Activated T-cell treated with anti-CD3 and anti-CD28 coated beads, Interleukin-2, amount 50 U/mL, for 72 hours (primary cell): Measurements from ENCODE around the gene DAAM1. TPM values are rescaled to one million over a fixed set of nuclear protein-coding genes. Genes with fewer than 3 reads are reported as not detected.

Experiments used
- ATAC-seq, 2 donors: fragments of 150-1000 bp; cut with Tn5 transposase; replicated peaks in 1 of 2; 2 replicates each; pipeline ENCODE4 v1.10.0; 2021; ENCODE audit warnings: moderate library complexity in 2 of 2, mild to moderate bottlenecking in 1 of 2
- DNase-seq, 2 donors: peaks; one replicate each; pipeline ENCODE4 v3.0.0; 2021 to 2022; ENCODE audit warnings: mixed read lengths in 1 of 2
- H3K27ac Mint-ChIP-seq: one replicate; pipeline ENCODE4 v1.8.0; 2022; ENCODE audit warnings: mild to moderate bottlenecking, moderate library complexity, mixed read lengths
- H3K27me3 Mint-ChIP-seq: one replicate; pipeline ENCODE4 v1.8.0; 2022; ENCODE audit warnings: low read depth, mixed read lengths
- H3K36me3 Mint-ChIP-seq, 2 donors: one replicate each; pipeline ENCODE4 v1.8.0; 2022; ENCODE audit warnings: mixed read lengths in 2 of 2, mild to moderate bottlenecking in 1 of 2; ENCODE audit not compliant: insufficient read depth in 2 of 2
- H3K4me1 Mint-ChIP-seq: one replicate; pipeline ENCODE4 v1.8.0; 2022; ENCODE audit warnings: low read depth, mixed read lengths
- H3K4me3 Mint-ChIP-seq, 2 donors: one replicate each; pipeline ENCODE4 v1.8.0; 2022; ENCODE audit warnings: mild to moderate bottlenecking in 2 of 2, mixed read lengths in 2 of 2, moderate library complexity in 2 of 2
- H3K9me3 Mint-ChIP-seq, 2 donors: one replicate each; pipeline ENCODE4 v1.8.0; 2022; ENCODE audit warnings: mixed read lengths in 2 of 2
- total RNA-seq, 2 donors: library from RNA; stranded (reverse); gene quantifications; one replicate each; pipeline ENCODE4 v1.2.3, GENCODE V29; 2022

DAAM1 gene
- total RNA-seq, 2 donors from 2014 or later, result 7.8 to 14.1 TPM

DNA sequence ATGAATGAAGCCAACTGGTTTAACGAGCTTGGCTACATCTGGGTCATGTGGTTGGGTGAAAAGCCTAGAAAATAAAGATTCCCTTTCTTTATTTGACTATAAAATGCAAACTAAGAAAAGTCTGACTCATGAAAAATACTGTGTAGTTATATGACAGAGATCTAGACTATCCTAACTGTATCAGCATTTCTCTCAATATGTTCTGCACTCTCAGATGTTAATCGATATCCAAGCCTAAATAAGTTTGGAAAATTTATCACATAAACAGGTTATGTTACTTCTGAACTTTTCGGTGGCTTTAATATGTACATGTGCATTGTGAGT lies 133.1 kb downstream of the DAAM1 start:
- H3K27ac Mint-ChIP-seq, result no peak overlapping the region
- no peak overlapping the region for H3K4me3 Mint-ChIP-seq
- no peak for DNase-seq
- no peaks in the 10 kb centered on the region for H3K4me1 Mint-ChIP-seq
- H3K36me3 Mint-ChIP-seq, result no peaks in the 10 kb centered on the region
- H3K9me3 Mint-ChIP-seq, result no peaks in the 10 kb centered on the region
- no peak for ATAC-seq
- no peaks in the 10 kb centered on the region for H3K27me3 Mint-ChIP-seq

DNA sequence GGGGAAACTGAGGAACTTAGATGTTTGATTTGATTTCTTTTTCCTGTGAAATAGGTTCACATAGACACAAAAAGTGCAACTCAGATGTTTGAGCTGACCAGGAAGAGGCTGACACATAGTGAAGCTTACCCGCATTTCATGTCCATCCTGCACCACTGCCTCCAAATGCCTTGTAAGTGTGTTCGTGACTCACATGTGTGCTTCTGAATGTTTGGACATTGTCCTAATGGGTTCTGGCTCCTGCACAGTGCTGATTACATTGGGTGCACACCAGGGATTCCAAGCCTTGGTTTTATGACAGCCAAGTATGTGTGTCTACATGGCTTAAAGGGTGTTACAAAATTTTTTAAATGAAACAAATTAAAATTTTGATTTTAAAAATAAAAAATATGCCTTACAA lies 137.4 kb downstream of the DAAM1 start:
- ATAC-seq (no peak), DNase-seq (no peak)
- H3K4me1 Mint-ChIP-seq, result no peaks in the 10 kb centered on the region
- H3K27me3 Mint-ChIP-seq, result no peaks in the 10 kb centered on the region
- no peak overlapping the region for H3K4me3 Mint-ChIP-seq
- no peaks in the 10 kb centered on the region for H3K9me3 Mint-ChIP-seq
- H3K27ac Mint-ChIP-seq, result no peak overlapping the region
- H3K36me3 Mint-ChIP-seq, result peaks cover 0 to 2% of the 10 kb centered on the region in 2 donors

DNA sequence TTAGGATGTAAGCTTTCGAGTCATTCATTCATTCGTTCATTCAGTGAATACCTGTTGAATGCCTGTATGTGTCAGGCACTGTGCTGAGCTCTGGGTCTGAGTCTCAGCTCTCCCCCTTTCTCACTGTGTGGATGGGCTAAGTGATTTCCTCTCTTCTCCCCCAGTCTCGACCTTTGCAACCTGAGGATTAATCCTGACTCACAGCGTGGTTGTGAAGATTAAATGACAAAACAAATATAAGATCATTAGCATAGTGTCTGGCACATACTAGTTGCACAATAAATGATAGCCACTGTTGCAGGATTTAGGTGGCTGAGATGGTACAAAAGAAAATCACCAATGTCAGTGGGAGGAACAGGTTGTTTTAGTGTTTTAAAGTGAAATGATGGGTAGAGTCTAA lies 140.0 kb downstream of the DAAM1 start:
- DNase-seq (no peak), ATAC-seq (no peak)
- no peaks in the 10 kb centered on the region for H3K27me3 Mint-ChIP-seq
- no peaks in the 10 kb centered on the region for H3K4me1 Mint-ChIP-seq
- H3K9me3 Mint-ChIP-seq, result no peaks in the 10 kb centered on the region
- H3K4me3 Mint-ChIP-seq, result no peak overlapping the region
- H3K36me3 Mint-ChIP-seq, result peaks cover 0 to 3% of the 10 kb centered on the region in 2 donors
- H3K27ac Mint-ChIP-seq, result no peak overlapping the region

DNA sequence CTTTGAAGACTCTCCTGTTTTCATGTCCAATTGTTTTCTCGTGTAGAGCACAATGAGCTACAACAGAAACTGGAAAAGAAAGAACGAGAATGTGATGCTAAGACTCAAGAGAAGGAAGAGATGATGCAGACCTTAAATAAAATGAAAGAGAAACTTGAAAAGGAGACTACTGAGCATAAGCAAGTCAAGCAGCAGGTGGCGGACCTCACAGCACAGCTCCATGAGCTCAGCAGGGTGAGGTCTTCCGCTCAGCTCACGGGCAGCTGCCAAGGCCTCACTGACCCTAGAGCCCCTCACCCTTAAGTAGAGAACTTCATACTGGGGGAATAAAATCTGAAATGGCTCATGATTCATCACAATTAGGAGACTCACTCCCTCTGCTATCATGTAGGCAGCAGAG lies 142.0 kb downstream of the DAAM1 start:
- no peaks in the 10 kb centered on the region for H3K27me3 Mint-ChIP-seq
- H3K4me3 Mint-ChIP-seq, result no peak overlapping the region
- H3K9me3 Mint-ChIP-seq, result no peaks in the 10 kb centered on the region
- peaks cover 0 to 3% of the 10 kb centered on the region in 2 donors for H3K36me3 Mint-ChIP-seq
- ATAC-seq, result no peak
- no peak overlapping the region for H3K27ac Mint-ChIP-seq
- no peak for DNase-seq
- no peaks in the 10 kb centered on the region for H3K4me1 Mint-ChIP-seq

DNA sequence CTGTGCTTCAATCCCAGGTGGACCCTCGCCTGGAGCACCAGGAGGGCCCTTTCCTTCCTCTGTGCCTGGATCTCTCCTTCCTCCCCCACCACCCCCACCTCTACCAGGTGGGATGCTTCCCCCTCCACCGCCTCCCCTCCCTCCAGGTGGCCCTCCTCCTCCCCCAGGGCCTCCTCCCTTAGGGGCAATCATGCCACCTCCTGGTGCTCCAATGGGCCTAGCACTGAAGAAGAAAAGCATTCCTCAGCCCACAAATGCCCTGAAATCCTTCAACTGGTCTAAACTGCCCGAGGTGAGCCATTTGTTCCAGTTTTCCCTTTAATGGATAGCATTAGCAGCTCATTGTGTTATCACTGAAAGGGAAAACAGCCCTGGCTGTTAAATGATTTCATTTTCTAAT lies 142.8 kb downstream of the DAAM1 start:
- Mint-ChIP-seq H3K4me3 (no peak overlapping the region), H3K36me3 (peaks cover 0 to 3% of the 10 kb centered on the region in 2 donors), H3K27ac (no peak overlapping the region), H3K4me1 (no peaks in the 10 kb centered on the region), H3K9me3 (no peaks in the 10 kb centered on the region), H3K27me3 (no peaks in the 10 kb centered on the region)
- ATAC-seq (no peak), DNase-seq (no peak)

DNA sequence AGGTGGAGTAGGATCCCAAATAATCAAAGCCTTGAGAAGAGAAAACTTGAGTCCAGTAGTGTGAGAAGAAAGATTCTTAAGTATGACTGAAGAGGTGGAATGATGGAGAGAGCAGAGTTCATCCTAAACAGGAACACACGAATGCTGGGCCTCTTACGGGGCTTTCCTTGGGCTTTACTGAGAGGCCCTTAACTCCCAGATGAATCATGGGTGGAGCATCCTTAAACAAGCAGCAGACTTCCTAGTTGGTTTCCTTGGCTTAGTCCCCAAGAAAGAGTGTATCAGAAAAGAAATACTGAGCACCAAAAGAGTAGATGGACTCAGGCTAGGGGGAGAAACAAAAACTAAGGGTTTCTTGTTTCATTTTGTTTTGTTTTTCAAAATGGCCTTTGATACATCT lies 144.3 kb downstream of the DAAM1 start:
- no peak overlapping the region for H3K27ac Mint-ChIP-seq
- H3K4me3 Mint-ChIP-seq, result no peak overlapping the region
- H3K27me3 Mint-ChIP-seq, result no peaks in the 10 kb centered on the region
- ATAC-seq (no peak), DNase-seq (no peak)
- no peaks in the 10 kb centered on the region for H3K4me1 Mint-ChIP-seq
- no peaks in the 10 kb centered on the region for H3K9me3 Mint-ChIP-seq
- peaks cover 0 to 3% of the 10 kb centered on the region in 2 donors for H3K36me3 Mint-ChIP-seq

DNA sequence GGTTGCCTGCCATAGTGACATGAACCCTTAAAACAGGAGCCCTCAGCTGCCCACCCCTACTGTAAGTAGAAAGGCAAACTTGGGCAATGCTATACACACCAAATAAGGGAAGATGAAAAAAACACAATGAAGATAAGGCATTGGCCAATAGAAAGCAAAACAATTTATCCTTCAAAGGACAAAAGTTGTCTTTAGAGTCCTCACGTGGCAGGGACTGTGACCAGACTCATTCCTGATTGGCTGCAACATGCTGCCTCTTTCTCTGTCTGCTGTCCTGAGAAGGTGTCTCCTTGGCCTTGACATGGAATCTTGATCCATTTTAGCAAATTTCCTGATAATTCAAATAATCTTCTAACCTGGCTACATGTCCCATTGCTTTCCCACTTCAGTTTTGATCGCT lies 144.8 kb downstream of the DAAM1 start:
- Mint-ChIP-seq H3K4me1 (no peaks in the 10 kb centered on the region), H3K9me3 (no peaks in the 10 kb centered on the region), H3K36me3 (peaks cover 0 to 3% of the 10 kb centered on the region in 2 donors), H3K27me3 (no peaks in the 10 kb centered on the region), H3K27ac (no peak overlapping the region), H3K4me3 (no peak overlapping the region)
- ATAC-seq (no peak), DNase-seq (no peak)

DNA sequence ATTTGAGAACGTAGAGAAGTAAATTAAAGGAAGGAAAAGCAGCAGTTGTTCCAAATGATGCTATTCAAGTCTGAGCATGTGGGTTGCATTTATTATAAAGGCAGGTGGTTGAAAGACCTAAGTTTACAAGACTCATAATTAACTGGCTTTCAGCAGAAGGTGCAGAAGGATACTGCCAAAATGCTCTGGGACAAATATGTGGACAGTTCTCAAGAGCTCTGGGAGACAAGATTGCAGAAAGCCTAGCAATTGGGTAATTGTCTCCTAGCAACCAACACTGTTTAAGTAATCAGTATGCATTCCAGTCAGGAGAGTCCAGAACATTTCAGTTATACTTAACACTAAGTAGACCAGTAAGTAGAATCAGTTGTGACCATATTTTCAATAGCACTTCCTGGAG lies 145.2 kb downstream of the DAAM1 start:
- DNase-seq, result no peak
- H3K27ac Mint-ChIP-seq, result no peak overlapping the region
- H3K4me3 Mint-ChIP-seq, result no peak overlapping the region
- no peak for ATAC-seq
- H3K36me3 Mint-ChIP-seq, result peaks cover 0 to 3% of the 10 kb centered on the region in 2 donors
- H3K9me3 Mint-ChIP-seq, result no peaks in the 10 kb centered on the region
- no peaks in the 10 kb centered on the region for H3K27me3 Mint-ChIP-seq
- no peaks in the 10 kb centered on the region for H3K4me1 Mint-ChIP-seq

DNA sequence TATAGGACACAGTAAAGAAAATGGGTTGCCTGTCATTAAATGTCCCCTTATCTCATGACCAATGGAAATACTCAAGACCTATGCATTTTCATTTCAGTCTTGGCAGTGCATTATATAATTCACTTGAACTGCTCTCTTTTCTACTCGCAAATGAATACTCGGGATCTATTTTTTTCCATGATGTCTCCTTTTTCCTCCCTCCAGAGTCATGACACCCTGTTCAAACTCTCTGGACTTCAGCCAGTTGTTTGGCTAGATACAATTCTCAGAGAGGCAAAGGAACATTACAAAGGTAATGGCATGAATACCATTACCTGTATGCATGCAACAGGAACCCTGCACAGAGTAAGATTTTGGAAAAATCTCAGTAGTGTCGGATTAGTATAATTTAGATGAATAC lies 145.8 kb downstream of the DAAM1 start:
- H3K27ac Mint-ChIP-seq, result no peak overlapping the region
- DNase-seq (no peak), ATAC-seq (no peak)
- no peak overlapping the region for H3K4me3 Mint-ChIP-seq
- peaks cover 0 to 3% of the 10 kb centered on the region in 2 donors for H3K36me3 Mint-ChIP-seq
- no peaks in the 10 kb centered on the region for H3K9me3 Mint-ChIP-seq
- no peaks in the 10 kb centered on the region for H3K4me1 Mint-ChIP-seq
- no peaks in the 10 kb centered on the region for H3K27me3 Mint-ChIP-seq

DNA sequence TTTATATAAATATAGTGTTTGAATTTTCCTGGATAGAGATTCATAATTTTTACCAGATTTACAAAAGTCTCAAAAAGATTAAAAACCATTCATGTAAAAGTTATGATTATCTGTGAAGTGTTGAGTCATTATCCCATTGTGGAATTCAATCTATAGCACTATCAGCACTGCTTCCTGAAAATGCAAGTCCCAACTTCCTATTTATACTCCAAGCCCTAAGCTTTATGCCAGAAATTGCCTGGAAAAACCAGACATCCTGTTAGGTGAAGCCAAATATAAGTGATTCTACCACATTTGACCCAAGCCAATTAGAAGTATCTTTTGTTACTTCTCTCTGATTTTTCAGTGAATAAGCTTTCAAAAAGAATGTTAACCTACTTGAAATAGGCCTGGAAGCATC lies 147.6 kb downstream of the DAAM1 start:
- Mint-ChIP-seq H3K9me3 (no peaks in the 10 kb centered on the region), H3K27me3 (no peaks in the 10 kb centered on the region), H3K4me1 (no peaks in the 10 kb centered on the region), H3K36me3 (peaks cover 0 to 1% of the 10 kb centered on the region in 2 donors), H3K27ac (no peak overlapping the region), H3K4me3 (no peak overlapping the region)
- ATAC-seq (no peak), DNase-seq (no peak)

DNA sequence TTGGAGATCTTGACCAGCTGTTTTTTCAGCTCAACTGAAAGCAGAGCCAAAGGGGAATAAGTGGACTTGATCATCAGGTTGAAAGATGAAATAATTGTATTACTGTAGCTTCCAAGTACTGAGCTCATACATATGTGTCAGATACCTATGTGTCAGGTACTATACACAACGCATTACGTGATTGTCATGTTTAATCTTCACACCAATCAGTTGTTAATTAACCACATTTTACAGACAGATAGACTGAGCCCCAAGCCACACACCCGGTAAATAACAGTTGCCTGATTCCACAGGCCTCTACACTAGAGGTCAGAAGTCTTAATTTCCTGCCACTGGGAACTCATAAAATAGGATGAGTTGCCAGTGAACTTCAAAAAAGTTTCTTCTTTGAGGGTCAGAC lies 148.2 kb downstream of the DAAM1 start:
- Mint-ChIP-seq H3K27me3 (no peaks in the 10 kb centered on the region), H3K4me3 (no peak overlapping the region), H3K36me3 (peaks cover 0 to 1% of the 10 kb centered on the region in 2 donors), H3K9me3 (no peaks in the 10 kb centered on the region), H3K27ac (no peak overlapping the region), H3K4me1 (no peaks in the 10 kb centered on the region)
- DNase-seq (no peak), ATAC-seq (no peak)

DNA sequence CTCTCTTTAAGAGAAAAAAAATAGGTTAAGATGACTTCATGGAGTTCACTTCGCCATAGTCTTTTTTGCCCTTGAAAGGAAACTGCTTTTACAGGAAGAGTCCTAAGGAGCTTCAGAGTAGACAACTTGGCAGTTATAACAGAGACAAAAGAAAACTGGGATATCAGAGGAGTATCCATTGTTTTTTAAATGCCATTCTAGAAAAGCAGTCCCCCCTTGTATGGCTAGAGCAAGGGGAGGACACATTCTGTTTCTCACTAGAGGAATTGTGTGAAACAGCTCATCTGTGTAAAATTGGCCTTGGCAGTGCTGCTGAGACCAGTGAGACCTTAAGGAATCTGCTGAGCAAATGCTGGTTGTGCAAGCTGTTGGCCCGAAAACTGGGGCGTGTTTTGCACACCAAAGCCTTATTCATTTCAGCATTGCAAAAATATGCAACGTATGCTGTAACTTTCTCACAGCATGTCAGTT lies 148.7 kb downstream of the DAAM1 start:
- Mint-ChIP-seq H3K9me3 (no peaks in the 10 kb centered on the region), H3K27ac (no peak overlapping the region), H3K36me3 (peaks cover 0 to 1% of the 10 kb centered on the region in 2 donors), H3K4me1 (no peaks in the 10 kb centered on the region), H3K27me3 (no peaks in the 10 kb centered on the region), H3K4me3 (no peak overlapping the region)
- DNase-seq (no peak), ATAC-seq (no peak)

DNA sequence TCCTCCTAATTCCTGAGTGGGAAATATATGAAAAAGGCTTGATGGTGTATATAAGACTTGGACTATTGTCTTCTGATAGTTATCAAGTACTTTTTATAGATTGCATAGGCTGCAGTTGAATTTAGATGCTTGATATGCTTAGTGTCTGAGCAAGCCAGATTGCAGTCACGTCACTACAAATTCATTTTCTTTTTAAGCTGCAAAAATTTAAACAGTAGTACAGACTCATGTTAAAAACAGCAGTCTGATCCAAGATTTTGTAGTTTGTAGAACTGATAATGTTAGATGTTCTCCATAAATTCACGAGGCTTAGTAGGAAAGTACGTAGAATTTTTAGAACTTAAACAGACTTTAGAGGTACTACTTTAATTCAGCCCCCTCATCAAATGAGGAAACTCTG lies 150.3 kb downstream of the DAAM1 start:
- Mint-ChIP-seq H3K4me3 (no peak overlapping the region), H3K36me3 (no peaks in the 10 kb centered on the region), H3K9me3 (no peaks in the 10 kb centered on the region), H3K4me1 (no peaks in the 10 kb centered on the region), H3K27me3 (no peaks in the 10 kb centered on the region), H3K27ac (no peak overlapping the region)
- ATAC-seq (no peak), DNase-seq (no peak)

DNA sequence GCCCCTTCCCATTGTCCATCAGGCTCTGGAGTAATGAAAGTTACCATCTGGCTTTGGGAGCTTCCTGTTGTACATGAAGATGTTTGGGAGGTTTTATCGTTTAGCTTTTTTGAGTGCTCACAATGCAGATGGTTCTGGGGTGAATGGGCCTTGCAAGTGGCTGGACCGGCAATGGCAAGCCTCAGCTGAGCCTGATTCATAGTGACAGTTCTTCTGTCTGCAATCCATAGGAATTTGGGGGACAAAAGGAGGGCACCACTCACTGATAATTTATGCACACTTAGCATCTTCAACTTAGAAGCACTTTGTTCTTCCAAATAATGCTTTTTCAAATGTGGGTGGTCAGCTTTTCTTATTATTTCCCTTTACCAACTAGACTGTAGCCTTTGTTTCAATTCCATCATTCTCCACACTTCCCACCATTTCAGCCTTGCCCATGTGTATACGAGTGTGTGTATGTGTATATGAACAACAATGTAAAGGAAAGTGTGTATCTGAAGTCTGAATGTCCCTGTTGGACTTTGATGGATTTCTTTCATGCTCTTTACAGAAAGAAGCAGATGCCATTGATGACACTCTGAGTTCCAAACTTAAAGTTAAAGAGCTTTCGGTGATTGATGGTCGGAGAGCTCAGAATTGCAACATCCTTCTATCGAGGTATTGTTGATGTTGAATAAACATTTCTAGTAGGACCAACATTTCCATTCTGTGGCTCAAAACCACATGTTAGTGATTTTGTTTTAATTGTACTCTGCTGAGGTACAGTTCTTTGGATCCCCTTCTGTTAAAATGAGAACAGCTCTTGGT lies 151.3 kb downstream of the DAAM1 start:
- DNase-seq, result no peak
- no peak overlapping the region for H3K4me3 Mint-ChIP-seq
- no peak for ATAC-seq
- H3K9me3 Mint-ChIP-seq, result no peaks in the 10 kb centered on the region
- H3K27me3 Mint-ChIP-seq, result no peaks in the 10 kb centered on the region
- H3K4me1 Mint-ChIP-seq, result no peaks in the 10 kb centered on the region
- no peaks in the 10 kb centered on the region for H3K36me3 Mint-ChIP-seq
- no peak overlapping the region for H3K27ac Mint-ChIP-seq
